IPS DF 6.9 (cell line): ENCODE data around the gene PEX7.

Experiments
- DNase-seq: peaks from one replicate; pipeline ENCODE4 v3.0.0-alpha.2; 2013; ENCODE audit warnings: low read depth, low spot score
- H3K27ac ChIP-seq: one replicate; pipeline ENCODE4 v1.5.1; 2013; ENCODE audit warnings: low read length, control low read depth
- H3K27me3 ChIP-seq: 2 replicates; pipeline ENCODE4 v1.6.1; 2013; ENCODE audit warnings: mild to moderate bottlenecking, low read length; ENCODE audit not compliant: control insufficient read depth, insufficient read depth
- H3K36me3 ChIP-seq: 2 replicates; pipeline ENCODE4 v1.6.1; 2013; ENCODE audit warnings: low read length; ENCODE audit not compliant: control insufficient read depth, insufficient read depth
- H3K4me1 ChIP-seq: 2 replicates; pipeline ENCODE4 v1.6.1; 2013; ENCODE audit warnings: low read length; ENCODE audit not compliant: control insufficient read depth, insufficient read depth
- H3K4me3 ChIP-seq: 2 replicates; pipeline ENCODE4 v1.5.1; 2013; ENCODE audit warnings: mild to moderate bottlenecking, low read length
- H3K9me3 ChIP-seq: 2 replicates; pipeline ENCODE4 v1.6.1; 2013; ENCODE audit warnings: low read length, inconsistent platforms; ENCODE audit not compliant: control insufficient read depth, insufficient read depth
- WGBS: extraction: QIAGEN DNeasy Blood & Tissue Kit; methylation state at CpG from one replicate; pipeline ENCODE4 v1.1.7; 2013; ENCODE audit warnings: mixed read lengths, missing lambda C conversion rate; ENCODE audit not compliant: insufficient read length, insufficient coverage; 5-methylcytosine and 5-hydroxymethylcytosine counted together

The PEX7 gene

GRCh38 chr6:136822376-136823127 is at the start of gene PEX7:
PEX7 (plus strand) TSS chr6:136822592; CDS start chr6:136822666, 74 bp downstream.
- Histone ChIP-seq H3K4me3 (peak within 1 kb of the TSS; percentile 60; the same call in 1 of the 2 replicates), H3K4me1 (0 out of 2 replicates have a peak, but pooled peaks cover 1% of the 10 kb centered on the region), H3K9me3 (no peaks in the 10 kb centered on the region), H3K36me3 (peaks cover 2% of the 10 kb centered on the region; the same call in 1 of the 2 replicates), H3K27ac (no peak within 1 kb of the TSS), H3K27me3 (no peaks in the 10 kb centered on the region)
- whole genome bisulfite sequencing: no CpG with 5 or more reads among the region's 78 CpGs
- peak; percentile 80 for DNase-seq

GRCh38 chr6:136772685-136773472 is 49.5 kb upstream of the PEX7 start:
- Histone ChIP-seq H3K4me1 (no peaks in the 10 kb centered on the region; the same call in 1 of the 2 replicates), H3K4me3 (no peak overlapping the region), H3K27me3 (no peaks in the 10 kb centered on the region), H3K27ac (no peak overlapping the region), H3K9me3 (no peaks in the 10 kb centered on the region), H3K36me3 (no peaks in the 10 kb centered on the region)
- DNase-seq: no peak
- no CpG with 5 or more reads among the region's 6 CpGs for WGBS

- no peak overlapping the region for H3K4me3 ChIP-seq
- DNase-seq: no peak
- no peak overlapping the region for H3K27ac ChIP-seq
- no peaks in the 10 kb centered on the region for H3K27me3 ChIP-seq
- no peaks in the 10 kb centered on the region; the same call in 1 of the 2 replicates for H3K4me1 ChIP-seq
- no peaks in the 10 kb centered on the region for H3K36me3 ChIP-seq
- WGBS: no CpG with 5 or more reads among the region's 4 CpGs
- no peaks in the 10 kb centered on the region for H3K9me3 ChIP-seq
Observed at GRCh38 chr6:136773473-136773796, 49.0 kb upstream of the PEX7 start.

- no peaks in the 10 kb centered on the region for H3K9me3 ChIP-seq
- H3K4me1 ChIP-seq: no peaks in the 10 kb centered on the region; the same call in 1 of the 2 replicates
- H3K4me3 ChIP-seq: no peak overlapping the region
- no peaks in the 10 kb centered on the region for H3K36me3 ChIP-seq
- no peak overlapping the region for H3K27ac ChIP-seq
- H3K27me3 ChIP-seq: no peaks in the 10 kb centered on the region
- WGBS: no CpG with 5 or more reads among the region's 6 CpGs
- DNase-seq: no peak
Observed at GRCh38 chr6:136774228-136775041, 48.0 kb upstream of the PEX7 start.

GRCh38 chr6:136775081-136775480 is 47.3 kb upstream of the PEX7 start:
- Histone ChIP-seq H3K27ac (no peak overlapping the region), H3K9me3 (no peaks in the 10 kb centered on the region), H3K4me3 (no peak overlapping the region), H3K27me3 (no peaks in the 10 kb centered on the region), H3K4me1 (no peaks in the 10 kb centered on the region; the same call in 1 of the 2 replicates), H3K36me3 (no peaks in the 10 kb centered on the region)
- no peak for DNase-seq
- no CpG with 5 or more reads among the region's 3 CpGs for WGBS

- WGBS: no CpG with 5 or more reads among the region's 2 CpGs
- H3K4me3 ChIP-seq: no peak overlapping the region
Observed at GRCh38 chr6:136775548-136775947, 46.8 kb upstream of the PEX7 start.

GRCh38 chr6:136777651-136778050 is 44.7 kb upstream of the PEX7 start:
- no peak for DNase-seq
- Histone ChIP-seq H3K36me3 (no peaks in the 10 kb centered on the region), H3K27me3 (no peaks in the 10 kb centered on the region), H3K27ac (no peak overlapping the region), H3K9me3 (no peaks in the 10 kb centered on the region), H3K4me1 (no peaks in the 10 kb centered on the region; the same call in 1 of the 2 replicates), H3K4me3 (no peak overlapping the region)
- WGBS: no CpG with 5 or more reads among the region's 3 CpGs

More at GRCh38 chr6:136775548-136775947, 46.8 kb upstream of the PEX7 start:
- Histone ChIP-seq H3K27me3 (no peaks in the 10 kb centered on the region), H3K36me3 (no peaks in the 10 kb centered on the region), H3K27ac (no peak overlapping the region), H3K4me1 (no peaks in the 10 kb centered on the region; the same call in 1 of the 2 replicates), H3K9me3 (no peaks in the 10 kb centered on the region)
- DNase-seq: no peak

GRCh38 chr6:136779682-136780081 is 42.7 kb upstream of the PEX7 start:
- Histone ChIP-seq H3K27ac (no peak overlapping the region), H3K4me3 (no peak overlapping the region), H3K4me1 (no peaks in the 10 kb centered on the region), H3K9me3 (no peaks in the 10 kb centered on the region), H3K27me3 (no peaks in the 10 kb centered on the region), H3K36me3 (no peaks in the 10 kb centered on the region)
- no peak for DNase-seq
- WGBS: no CpG with 5 or more reads among the region's 1 CpG

GRCh38 chr6:136780972-136781371 is 41.4 kb upstream of the PEX7 start:
- H3K36me3 ChIP-seq: no peaks in the 10 kb centered on the region
- no peak overlapping the region for H3K4me3 ChIP-seq
- H3K4me1 ChIP-seq: no peaks in the 10 kb centered on the region
- no CpG with 5 or more reads among the region's 3 CpGs for whole genome bisulfite sequencing
- H3K27ac ChIP-seq: no peak overlapping the region
- no peaks in the 10 kb centered on the region for H3K27me3 ChIP-seq
- DNase-seq: no peak
- H3K9me3 ChIP-seq: no peaks in the 10 kb centered on the region
